AG09309 (cell line): ENCODE data around the gene AGAP9.
"Not testable (repeated sequence)": the region's sequence is repeated elsewhere in the genome, so short reads cannot be mapped to it uniquely, and the experiment has no call there.

ENCODE experiments used
- DNase-seq: peaks from one replicate; pipeline ENCODE4 v3.0.0-alpha.2; 2010; ENCODE audit warnings: low read depth
- H3K4me3 ChIP-seq: 2 replicates; pipeline ENCODE4 v1.5.1; 2011; ENCODE audit warnings: mild to moderate bottlenecking, low read depth, low read length, moderate library complexity; ENCODE audit not compliant: control insufficient read depth

The AGAP9 gene

GRCh38 chr10:47523475-47523874, at the start of gene AGAP9:
Gene AGAP9 (minus strand): TSS chr10:47523638. CDS start chr10:47523526, 112 bp downstream.
- not testable (repeated sequence) for H3K4me3 ChIP-seq, DNase-seq

GRCh38 chr10:47571138-47571912, 47.9 kb upstream of the AGAP9 start:
- H3K4me3 ChIP-seq, DNase-seq: not testable (repeated sequence)

GRCh38 chr10:47566757-47567156, 43.3 kb upstream of the AGAP9 start:
- H3K4me3 ChIP-seq, DNase-seq: not testable (repeated sequence)

- DNase-seq, H3K4me3 ChIP-seq: not testable (repeated sequence)
Measured at GRCh38 chr10:47566108-47566699, 42.8 kb upstream of the AGAP9 start.

GRCh38 chr10:47565517-47565920, 42.1 kb upstream of the AGAP9 start:
- not testable (repeated sequence) for DNase-seq, H3K4me3 ChIP-seq

- H3K4me3 ChIP-seq, DNase-seq: not testable (repeated sequence)
Measured at GRCh38 chr10:47564953-47565352, 41.5 kb upstream of the AGAP9 start.

GRCh38 chr10:47564318-47564717, 40.9 kb upstream of the AGAP9 start:
- DNase-seq, result not testable (repeated sequence)

GRCh38 chr10:47560452-47560851, 37.0 kb upstream of the AGAP9 start:
- not testable (repeated sequence) for H3K4me3 ChIP-seq, DNase-seq

More at GRCh38 chr10:47564318-47564717, 40.9 kb upstream of the AGAP9 start:
- H3K4me3 ChIP-seq, result not testable (repeated sequence)

GRCh38 chr10:47559718-47560308, 36.4 kb upstream of the AGAP9 start:
- not testable (repeated sequence) for DNase-seq, H3K4me3 ChIP-seq

GRCh38 chr10:47558109-47558508, 34.7 kb upstream of the AGAP9 start:
- DNase-seq, result peak; percentile 59
- H3K4me3 ChIP-seq, result not testable (repeated sequence)

- DNase-seq, result not testable (repeated sequence)
Measured at GRCh38 chr10:47557616-47558015, 34.2 kb upstream of the AGAP9 start.

GRCh38 chr10:47555334-47555733, 31.9 kb upstream of the AGAP9 start:
- DNase-seq, H3K4me3 ChIP-seq: not testable (repeated sequence)

More at GRCh38 chr10:47557616-47558015, 34.2 kb upstream of the AGAP9 start:
- H3K4me3 ChIP-seq, result not testable (repeated sequence)

GRCh38 chr10:47554552-47554951, 31.1 kb upstream of the AGAP9 start:
- H3K4me3 ChIP-seq, DNase-seq: not testable (repeated sequence)

- peak overlapping the region; percentile 53 for H3K4me3 ChIP-seq
- not testable (repeated sequence) for DNase-seq
Measured at GRCh38 chr10:47553860-47554247, 30.4 kb upstream of the AGAP9 start.

- H3K4me3 ChIP-seq, result peak overlapping the region; percentile 96
- DNase-seq, result peak; percentile 55
Measured at GRCh38 chr10:47553214-47553859, 29.9 kb upstream of the AGAP9 start.
